Measurements from ENCODE around the gene SVIP.

The SVIP gene

GRCh38 chr11:22829231-22830081 lies at the start of gene SVIP:
Gene SVIP (minus strand): TSS chr11:22829801. CDS start chr11:22829748, 53 bp downstream.
- peak; percentile 95 for DNase-seq

GRCh38 chr11:22878604-22879003 lies 49.0 kb upstream of the SVIP start:
- no peak for DNase-seq

- DNase-seq, result no peak
These were observed 48.4 kb upstream of the SVIP start for GRCh38 chr11:22878039-22878438.

GRCh38 chr11:22875869-22876473 lies 46.4 kb upstream of the SVIP start:
- DNase-seq, result peak; percentile 87

- DNase-seq, result no peak
These were observed 39.7 kb upstream of the SVIP start for GRCh38 chr11:22869325-22869724.

- no peak for DNase-seq
These were observed 30.6 kb upstream of the SVIP start, which contains the start of gene CCDC179 for GRCh38 chr11:22860241-22860640. Gene CCDC179 (minus strand): TSS chr11:22860474. CDS start chr11:22860421, 53 bp downstream.

GRCh38 chr11:22859756-22860155 lies 30.2 kb upstream of the SVIP start:
- no peak for DNase-seq

GRCh38 chr11:22851477-22851876 lies 21.9 kb upstream of the SVIP start:
- no peak for DNase-seq

- no peak for DNase-seq
These were observed 17.1 kb upstream of the SVIP start for GRCh38 chr11:22846726-22847125.

- DNase-seq, result no peak
These were observed 2.9 kb upstream of the SVIP start for GRCh38 chr11:22832315-22833015.

GRCh38 chr11:22830082-22830414 lies 447 bp upstream of the SVIP start:
- DNase-seq, result no peak

GRCh38 chr11:22828373-22828772 lies 1.2 kb downstream of the SVIP start:
- DNase-seq, result peak; percentile 59

GRCh38 chr11:22822203-22822602 lies 7.4 kb downstream of the SVIP start:
- no peak for DNase-seq

GRCh38 chr11:22809893-22810292 lies 19.7 kb downstream of the SVIP start:
- DNase-seq, result no peak

GRCh38 chr11:22808571-22809197 lies 20.9 kb downstream of the SVIP start:
- no peak for DNase-seq

- no peak for DNase-seq
These were observed 21.6 kb downstream of the SVIP start for GRCh38 chr11:22807855-22808570.

GRCh38 chr11:22807391-22807790 lies 22.2 kb downstream of the SVIP start:
- no peak for DNase-seq

- no peak for DNase-seq
These were observed 26.7 kb downstream of the SVIP start for GRCh38 chr11:22802861-22803260.

GRCh38 chr11:22800482-22800881 lies 29.1 kb downstream of the SVIP start:
- no peak for DNase-seq

- DNase-seq, result no peak
These were observed 30.7 kb downstream of the SVIP start for GRCh38 chr11:22798901-22799300.

- no peak for DNase-seq
These were observed 32.6 kb downstream of the SVIP start for GRCh38 chr11:22797047-22797446.

GRCh38 chr11:22795914-22796313 lies 33.7 kb downstream of the SVIP start:
- DNase-seq, result no peak

GRCh38 chr11:22792497-22792896 lies 37.1 kb downstream of the SVIP start:
- peak; percentile 64 for DNase-seq
